Naive thymus-derived CD8-positive, alpha-beta T cell (primary cell): ENCODE results near the gene XAF1. TPM values are rescaled to one million over a fixed set of nuclear protein-coding genes. Genes with fewer than 3 reads are reported as not detected.
"Not testable (repeated sequence)": the region's sequence is repeated elsewhere in the genome, so short reads cannot be mapped to it uniquely, and the experiment has no call there.

Experiments used
- ATAC-seq, 2 donors: fragments of 150-1000 bp; cut with Tn5 transposase in 1 of 2; sonication (Bioruptor Pico), chemical (Tn5 transposase) in 1 of 2; 1 replicate in 1 of 2; 2 replicates in 1 of 2; pipeline ENCODE4 v1.10.0; 2021; ENCODE audit warnings: mild to moderate bottlenecking in 2 of 2, moderate library complexity in 2 of 2
- POLR2A ChIA-PET: fragments of 350-600 bp; sonication (Branson Sonifier 250); formaldehyde crosslinking; loops from one replicate; lab custom pipeline; 2021; ENCODE audit warnings: antibody characterized with exemption; lab: Charles Lee
- DNase-seq, 10 donors: peaks; one replicate each; pipeline versions ENCODE4 v3.0.0 to v3.0.0-alpha.2; 2020 to 2022
- H3K27ac Mint-ChIP-seq, 10 donors: one replicate each; pipeline ENCODE4 v1.8.0; 2020 to 2022; ENCODE audit warnings: mild to moderate bottlenecking in 10 of 10, mixed read lengths in 10 of 10, moderate library complexity in 4 of 10, inconsistent platforms in 1 of 10
- H3K27me3 Mint-ChIP-seq, 5 donors: one replicate each; pipeline ENCODE4 v1.8.0; 2021 to 2022; ENCODE audit warnings: mixed read lengths in 5 of 5
- H3K36me3 Mint-ChIP-seq, 3 donors: one replicate each; pipeline ENCODE4 v1.8.0; 2020 to 2022; ENCODE audit warnings: mixed read lengths in 3 of 3, mild to moderate bottlenecking in 2 of 3, inconsistent platforms in 1 of 3
- H3K4me1 Mint-ChIP-seq, 4 donors: one replicate each; pipeline ENCODE4 v1.8.0; 2021 to 2022; ENCODE audit warnings: mixed read lengths in 4 of 4
- H3K4me3 Mint-ChIP-seq, 10 donors: one replicate each; pipeline ENCODE4 v1.8.0; 2020 to 2022; ENCODE audit warnings: mild to moderate bottlenecking in 10 of 10, mixed read lengths in 10 of 10, moderate library complexity in 6 of 10, inconsistent platforms in 1 of 10
- H3K9me3 Mint-ChIP-seq, 9 donors: one replicate each; pipeline ENCODE4 v1.8.0; 2020 to 2022; ENCODE audit warnings: mixed read lengths in 9 of 9, mild to moderate bottlenecking in 3 of 9, inconsistent platforms in 1 of 9, moderate library complexity in 1 of 9
- polyA plus RNA-seq, 3 donors: library from polyadenylated mRNA; unstranded; fragments of 300-500 nt; fragmentation: Illumina TruSeq; gene quantifications; one replicate each; pipeline ENCODE4 v1.2.3, GENCODE V29; 2021
- total RNA-seq, 8 experiments: library from RNA in 2 of 8; stranded (reverse) in 2 of 8; gene quantifications; one replicate each; pipeline ENCODE4 v1.2.3 and lab custom pipeline; 2021 to 2026

Gene XAF1
- total and polyA plus RNA-seq, 5 experiments from 2014 or later: 19.7 to 41.3 (median 40.0) TPM

DNA sequence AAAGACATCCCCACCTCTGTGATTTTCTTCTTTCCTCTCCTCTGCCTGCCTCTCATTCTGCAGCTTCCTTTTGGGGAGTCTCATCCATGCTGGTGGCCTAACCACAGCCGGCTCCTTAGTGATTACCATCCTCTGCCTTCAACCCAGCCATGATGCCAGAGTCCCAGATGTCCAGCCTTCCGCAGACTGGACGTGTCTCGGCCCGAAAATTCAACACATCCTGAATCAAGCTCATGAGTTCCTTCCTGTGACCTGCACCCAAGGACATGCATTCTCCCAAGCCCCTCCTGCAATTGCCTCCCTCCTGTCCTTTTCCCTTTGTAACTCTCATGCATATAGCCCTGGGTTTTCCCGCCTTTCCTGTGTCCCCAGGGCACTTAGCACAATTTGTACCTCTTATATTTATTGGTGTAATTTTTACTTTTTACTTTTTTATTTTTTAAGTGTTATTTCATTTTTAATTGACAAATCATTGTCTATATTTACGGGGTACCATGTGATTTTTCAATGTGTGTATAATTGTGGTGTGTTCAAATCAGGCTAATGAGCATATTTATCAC, 41.5 kb upstream of the XAF1 start:
- peak overlapping the region in 9 of 10 donors; percentile 30 to 79 (median 67) for H3K4me3 Mint-ChIP-seq
- H3K27ac Mint-ChIP-seq: no peak overlapping the region
- peaks cover 0 to 13% (median 4%) of the 10 kb centered on the region in 3 donors for H3K36me3 Mint-ChIP-seq
- POLR2A ChIA-PET: no interaction called here
- H3K9me3 Mint-ChIP-seq: peaks cover 0 to 18% (median 4%) of the 10 kb centered on the region in 9 donors
- H3K27me3 Mint-ChIP-seq: peaks cover 36 to 86% (median 66%) of the 10 kb centered on the region in 5 donors
- ATAC-seq: no peak
- no peak for DNase-seq
- H3K4me1 Mint-ChIP-seq: peaks cover 12 to 23% (median 22%) of the 10 kb centered on the region in 4 donors

DNA sequence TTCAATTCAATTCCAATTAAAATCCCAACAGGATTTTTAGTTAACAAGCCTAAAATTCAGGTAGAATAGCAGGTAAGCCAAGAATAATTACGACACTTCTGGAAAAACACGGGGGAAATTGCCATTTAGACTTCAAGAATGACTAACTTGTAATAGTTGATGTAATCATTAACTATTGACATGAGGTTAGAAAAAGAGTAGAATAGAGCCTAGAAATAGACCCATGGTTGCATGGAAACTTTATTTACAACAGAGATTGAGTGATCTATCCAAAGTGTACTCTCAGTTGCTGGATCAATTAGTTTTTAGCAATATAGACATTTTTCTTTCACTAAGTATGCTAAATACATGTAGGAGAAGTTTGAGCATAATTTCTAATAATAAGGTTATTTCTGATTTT, 39.1 kb upstream of the XAF1 start:
- Mint-ChIP-seq H3K4me3 (no peak overlapping the region), H3K27ac (no peak overlapping the region), H3K9me3 (peaks cover 0 to 18% (median 4%) of the 10 kb centered on the region in 9 donors), H3K27me3 (peaks cover 35 to 86% (median 62%) of the 10 kb centered on the region in 5 donors), H3K36me3 (peaks cover 0 to 13% (median 4%) of the 10 kb centered on the region in 3 donors), H3K4me1 (peaks cover 10 to 23% (median 20%) of the 10 kb centered on the region in 4 donors)
- ATAC-seq (no peak), DNase-seq (no peak)
- POLR2A ChIA-PET: no interaction called here

DNA sequence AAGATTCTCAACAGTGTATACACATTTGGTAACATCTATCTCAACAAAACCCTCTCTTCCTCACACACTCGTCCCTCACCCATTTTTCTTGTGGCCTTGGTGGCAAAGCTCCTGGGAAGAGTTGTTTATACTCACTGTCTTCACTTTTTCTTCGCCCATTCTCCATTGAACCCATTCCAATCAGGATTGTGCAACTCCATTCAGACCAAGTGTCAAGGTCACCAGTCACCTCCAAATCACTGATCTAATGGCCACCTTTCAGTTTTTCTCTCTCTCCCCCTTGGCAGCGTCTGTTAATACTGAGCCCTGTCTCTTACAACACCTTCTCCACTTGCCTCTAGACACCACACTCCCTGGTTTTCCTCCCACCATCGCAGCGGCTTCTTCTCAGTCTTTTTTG, 34.1 kb upstream of the XAF1 start:
- H3K36me3 Mint-ChIP-seq: peaks cover 0 to 2% (median 2%) of the 10 kb centered on the region in 3 donors
- H3K4me1 Mint-ChIP-seq: peaks cover 0 to 4% (median 0%) of the 10 kb centered on the region in 4 donors
- DNase-seq (no peak), ATAC-seq (no peak)
- no peak overlapping the region for H3K27ac Mint-ChIP-seq
- POLR2A ChIA-PET: no interaction called here
- H3K4me3 Mint-ChIP-seq: no peak overlapping the region
- peaks cover 0 to 10% (median 0%) of the 10 kb centered on the region in 9 donors for H3K9me3 Mint-ChIP-seq
- peaks cover 37 to 75% (median 59%) of the 10 kb centered on the region in 5 donors for H3K27me3 Mint-ChIP-seq

DNA sequence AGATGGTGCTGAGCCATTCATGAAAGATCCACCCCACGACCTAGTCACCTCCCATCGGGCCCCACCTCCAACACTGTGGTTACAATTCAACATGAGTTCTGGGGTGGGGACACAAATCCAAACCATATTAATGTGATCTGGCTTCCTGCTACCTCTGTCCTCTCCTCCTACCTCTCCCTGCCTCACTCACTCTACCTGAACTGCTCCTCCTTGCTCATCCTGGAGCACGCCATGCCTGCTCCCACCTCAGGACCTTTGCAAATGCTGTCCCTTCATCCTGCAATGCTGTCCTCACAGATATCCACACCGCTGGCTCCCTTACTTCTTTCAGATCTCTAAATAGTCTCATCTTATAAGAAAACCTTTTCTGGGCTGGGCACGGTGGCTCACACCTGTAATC, 31.8 kb upstream of the XAF1 start:
- peaks cover 33 to 67% (median 47%) of the 10 kb centered on the region in 5 donors for H3K27me3 Mint-ChIP-seq
- H3K9me3 Mint-ChIP-seq: no peaks in the 10 kb centered on the region
- ATAC-seq (no peak), DNase-seq (no peak)
- H3K4me1 Mint-ChIP-seq: peaks cover 0 to 4% (median 0%) of the 10 kb centered on the region in 4 donors
- H3K36me3 Mint-ChIP-seq: no peaks in the 10 kb centered on the region
- peak overlapping the region in 1 of 10 donors; percentile 35 for H3K27ac Mint-ChIP-seq
- POLR2A ChIA-PET: interaction anchor here (0.7 kb wide), 1 partner anchor 89 kb away, joined by 3 read pairs; no protein-coding TSS in a partner anchor
- H3K4me3 Mint-ChIP-seq: no peak overlapping the region

DNA sequence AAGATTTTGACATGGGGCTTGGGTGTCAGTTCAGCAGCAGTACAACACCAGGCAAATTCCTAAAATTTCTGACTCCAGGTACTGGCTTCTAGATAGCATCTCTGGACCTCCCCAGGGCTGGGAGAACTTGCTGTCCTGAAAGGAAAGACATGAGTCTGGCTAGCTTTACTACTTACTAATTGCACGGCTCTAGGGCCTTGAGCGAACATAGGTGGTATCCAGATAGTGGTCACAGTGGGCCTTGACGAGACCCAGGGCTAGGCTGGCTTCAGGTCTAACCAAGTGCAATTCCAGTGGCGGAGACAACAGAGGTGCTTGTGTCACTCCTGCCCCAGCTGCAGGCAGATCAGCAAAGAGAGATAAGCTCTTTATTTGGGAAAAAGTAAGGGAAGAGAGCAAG, 26.3 kb upstream of the XAF1 start:
- no peak for ATAC-seq
- Mint-ChIP-seq H3K27ac (no peak overlapping the region), H3K4me3 (no peak overlapping the region)

GRCh38 chr17:6746665-6747064, 9.2 kb upstream of the XAF1 start:
- peaks cover 4 to 30% (median 11%) of the 10 kb centered on the region in 5 donors for H3K27me3 Mint-ChIP-seq
- H3K36me3 Mint-ChIP-seq: not testable (repeated sequence)

More for the DNA sequence above, 26.3 kb upstream of the XAF1 start:
- Mint-ChIP-seq H3K36me3 (no peaks in the 10 kb centered on the region), H3K4me1 (peaks cover 0 to 2% (median 0%) of the 10 kb centered on the region in 4 donors), H3K9me3 (no peaks in the 10 kb centered on the region), H3K27me3 (peaks cover 11 to 26% (median 14%) of the 10 kb centered on the region in 5 donors)
- no peak for DNase-seq
- POLR2A ChIA-PET: no interaction called here

GRCh38 chr17:6748617-6749016, 7.2 kb upstream of the XAF1 start:
- no peak overlapping the region for H3K4me3 Mint-ChIP-seq

More at GRCh38 chr17:6746665-6747064, 9.2 kb upstream of the XAF1 start:
- H3K9me3 Mint-ChIP-seq: peaks cover 0 to 11% (median 0%) of the 10 kb centered on the region in 9 donors
- H3K4me3 Mint-ChIP-seq, H3K27ac Mint-ChIP-seq, ATAC-seq, H3K4me1 Mint-ChIP-seq, POLR2A ChIA-PET, DNase-seq: not testable (repeated sequence)

GRCh38 chr17:6749519-6749918, 6.3 kb upstream of the XAF1 start:
- DNase-seq (no peak), ATAC-seq (no peak)
- Mint-ChIP-seq H3K4me3 (no peak overlapping the region), H3K27me3 (peaks cover 0 to 16% (median 3%) of the 10 kb centered on the region in 5 donors), H3K4me1 (peaks cover 13 to 29% (median 21%) of the 10 kb centered on the region in 4 donors), H3K36me3 (no peaks in the 10 kb centered on the region), H3K27ac (peak overlapping the region in 2 of 10 donors; percentile 36 to 67), H3K9me3 (peaks cover 0 to 11% (median 0%) of the 10 kb centered on the region in 9 donors)
- POLR2A ChIA-PET: interaction anchor here (0.7 kb wide), 1 partner anchor 110 kb away, joined by 3 read pairs; the partner anchor contains the start of gene KIAA0753

More at GRCh38 chr17:6748617-6749016, 7.2 kb upstream of the XAF1 start:
- H3K9me3 Mint-ChIP-seq: peaks cover 0 to 11% (median 0%) of the 10 kb centered on the region in 9 donors
- POLR2A ChIA-PET: no interaction called here
- no peaks in the 10 kb centered on the region for H3K36me3 Mint-ChIP-seq
- ATAC-seq (no peak), DNase-seq (no peak)
- peaks cover 2 to 18% (median 8%) of the 10 kb centered on the region in 5 donors for H3K27me3 Mint-ChIP-seq
- H3K27ac Mint-ChIP-seq: no peak overlapping the region
- H3K4me1 Mint-ChIP-seq: peaks cover 12 to 20% (median 18%) of the 10 kb centered on the region in 4 donors

- peaks cover 0 to 11% (median 0%) of the 10 kb centered on the region in 9 donors for H3K9me3 Mint-ChIP-seq
- DNase-seq (no peak), ATAC-seq (no peak)
- POLR2A ChIA-PET: interaction anchor here (0.6 kb wide), 1 partner anchor 1672 kb away, joined by 4 read pairs; no protein-coding TSS in a partner anchor
- H3K27ac Mint-ChIP-seq: peak overlapping the region; percentile 72 to 93 (median 86)
- H3K27me3 Mint-ChIP-seq: no peaks in the 10 kb centered on the region
- H3K36me3 Mint-ChIP-seq: peaks cover 0 to 4% (median 0%) of the 10 kb centered on the region in 3 donors
- H3K4me3 Mint-ChIP-seq: peak overlapping the region in 7 of 10 donors; percentile 36 to 74 (median 50)
- H3K4me1 Mint-ChIP-seq: peaks cover 30 to 50% (median 44%) of the 10 kb centered on the region in 4 donors
Measured at GRCh38 chr17:6752068-6752909, 3.6 kb upstream of the XAF1 start.

GRCh38 chr17:6753006-6753445, 2.8 kb upstream of the XAF1 start:
- Mint-ChIP-seq H3K27ac (peak overlapping the region; percentile 72 to 93 (median 86)), H3K4me1 (peaks cover 36 to 57% (median 51%) of the 10 kb centered on the region in 4 donors), H3K27me3 (no peaks in the 10 kb centered on the region), H3K9me3 (peaks cover 0 to 11% (median 0%) of the 10 kb centered on the region in 9 donors), H3K4me3 (peak overlapping the region; percentile 16 to 74 (median 50)), H3K36me3 (peaks cover 4 to 5% (median 5%) of the 10 kb centered on the region in 3 donors)
- DNase-seq (peak in 8 of 10 donors; percentile 25 to 68 (median 48)), ATAC-seq (peak; percentile 28 to 44)
- POLR2A ChIA-PET: interaction anchor here (0.6 kb wide), 1 partner anchor 1673 kb away, joined by 4 read pairs; no protein-coding TSS in a partner anchor

GRCh38 chr17:6753546-6753945, 2.3 kb upstream of the XAF1 start:
- H3K36me3 Mint-ChIP-seq: peaks cover 4 to 10% (median 9%) of the 10 kb centered on the region in 3 donors
- DNase-seq (no peak), ATAC-seq (no peak)
- peak overlapping the region in 9 of 10 donors; percentile 16 to 74 (median 50) for H3K4me3 Mint-ChIP-seq
- peaks cover 0 to 8% (median 0%) of the 10 kb centered on the region in 9 donors for H3K9me3 Mint-ChIP-seq
- POLR2A ChIA-PET: no interaction called here
- no peaks in the 10 kb centered on the region for H3K27me3 Mint-ChIP-seq
- H3K27ac Mint-ChIP-seq: peak overlapping the region; percentile 13 to 93 (median 84)
- peaks cover 41 to 62% (median 56%) of the 10 kb centered on the region in 4 donors for H3K4me1 Mint-ChIP-seq

- H3K9me3 Mint-ChIP-seq: peaks cover 0 to 2% (median 0%) of the 10 kb centered on the region in 9 donors
- no peak for ATAC-seq
- H3K4me1 Mint-ChIP-seq: peaks cover 43 to 68% (median 64%) of the 10 kb centered on the region in 4 donors
- H3K36me3 Mint-ChIP-seq: peaks cover 4 to 25% (median 21%) of the 10 kb centered on the region in 3 donors
- POLR2A ChIA-PET: no interaction called here
- H3K4me3 Mint-ChIP-seq: peak overlapping the region; percentile 93 to 100 (median 98)
- H3K27ac Mint-ChIP-seq: peak overlapping the region; percentile 91 to 100 (median 96)
- DNase-seq: no peak
- H3K27me3 Mint-ChIP-seq: no peaks in the 10 kb centered on the region
Measured at GRCh38 chr17:6755281-6755680, 565 bp upstream of the XAF1 start.
